Ovary (tissue), 9 donors: ENCODE results near the gene TPM1. TPM values are rescaled to one million over a fixed set of nuclear protein-coding genes. Genes with fewer than 3 reads are reported as not detected.

Source experiments
- DNase-seq, 5 donors: peaks; one replicate each; pipeline ENCODE4 v3.0.0-alpha.2; 2019 to 2020
- H3K27ac ChIP-seq, 2 donors: fragments of 200-600 bp; one replicate each; pipeline versions ENCODE4 v1.5.1 to v1.8.0; 2019 to 2022
- H3K27me3 ChIP-seq: fragments of 200-600 bp; one replicate; pipeline ENCODE4 v1.8.0; 2022
- H3K36me3 ChIP-seq: fragments of 200-600 bp; sonication (generic); one replicate; pipeline ENCODE4 v1.5.1; 2019
- H3K4me1 ChIP-seq: one replicate; pipeline ENCODE4 v1.8.1; 2013; ENCODE audit warnings: mild to moderate bottlenecking, moderate library complexity; ENCODE audit not compliant: insufficient read depth
- H3K4me3 ChIP-seq: fragments of 200-600 bp; sonication (generic); one replicate; pipeline ENCODE4 v1.5.1; 2017
- H3K9me3 ChIP-seq, 2 donors: fragments of 200-600 bp in 1 of 2; sonication (generic) in 1 of 2; one replicate each; pipeline versions ENCODE4 v1.5.1 to v1.8.1; 2013 to 2019; ENCODE audit warnings: mild to moderate bottlenecking in 1 of 2, moderate library complexity in 1 of 2
- EP300 ChIP-seq: sonication (generic); formaldehyde crosslinking; IDR thresholded peaks from one replicate; pipeline ENCODE4 v1.6.1; 2017; ENCODE audit warnings: antibody characterized with exemption
- POLR2A ChIP-seq: fragments of 450-650 bp; IDR thresholded peaks from one replicate; pipeline ENCODE4 v1.6.1; 2017; ENCODE audit warnings: antibody characterized with exemption, mild to moderate bottlenecking, moderate library complexity
- WGBS, 3 donors: extraction: QIAGEN DNeasy Blood & Tissue Kit in 1 of 3; methylation state at CpG; one replicate each; pipeline versions ENCODE4 v1.1.5 to v1.1.7; 2013 to 2017; 5-methylcytosine and 5-hydroxymethylcytosine counted together
- intact Hi-C, 4 donors: fragments of 100-400 bp; cut with DNase I; formaldehyde crosslinking; loops; one replicate each; pipeline versions ENCODE4 v1.11.0 to v1.15.1; 2022 to 2023
- polyA plus RNA-seq, 2 donors: library from polyadenylated mRNA; stranded (reverse); fragments of 200-250 nt in 1 of 2; fragments of 350-450 nt in 1 of 2; fragmentation: Illumina TruSeq in 1 of 2; extraction: RNeasy Lipid Tissue Mini Kit (QIAGEN cat#74804) in 1 of 2; gene quantifications; one replicate each; pipeline ENCODE4 v1.2.3, GENCODE V29; 2013 to 2014
- total RNA-seq, 7 donors: library from RNA; depleted of rRNA in 2 of 7; stranded (reverse); fragments of >200 nt in 2 of 7; fragmentation: NEBNext Ultra II Directional in 3 of 7; extraction: Animal tissue kit (Norgen Biotek cat#: 25700) in 3 of 7; gene quantifications; one replicate each; pipeline versions ENCODE4 v1.1.0 to v1.2.4, GENCODE V29; 2016 to 2023
- TF ChIP-seq, protein P1 (sequence below), 3 donors: fragments of 450-650 bp in 2 of 3; fragments of 200-600 bp in 1 of 3; IDR thresholded peaks; one replicate each; pipeline versions ENCODE4 v1.5.1 to v1.8.0; 2016 to 2022; ENCODE audit warnings: antibody characterized with exemption in 3 of 3, mild to moderate bottlenecking in 1 of 3
- donor health status: DM: no; HTN: no; CAD: no; lungs with moderate emphysema.
- donor health status: DM: no; HTN: no; CAD: no.
- donor health status: Bipolar disorder and iron deficiency.
- donor health status: DM: yes; HTN: yes; CAD: no.
- donor health status: DM: no; HTN: no; CAD: no.
- donor health status: DM: yes; HTN: yes; CAD: no.

Gene TPM1
- total and polyA plus RNA-seq, 9 donors: 204 to 695 (median 332) TPM

DNA sequence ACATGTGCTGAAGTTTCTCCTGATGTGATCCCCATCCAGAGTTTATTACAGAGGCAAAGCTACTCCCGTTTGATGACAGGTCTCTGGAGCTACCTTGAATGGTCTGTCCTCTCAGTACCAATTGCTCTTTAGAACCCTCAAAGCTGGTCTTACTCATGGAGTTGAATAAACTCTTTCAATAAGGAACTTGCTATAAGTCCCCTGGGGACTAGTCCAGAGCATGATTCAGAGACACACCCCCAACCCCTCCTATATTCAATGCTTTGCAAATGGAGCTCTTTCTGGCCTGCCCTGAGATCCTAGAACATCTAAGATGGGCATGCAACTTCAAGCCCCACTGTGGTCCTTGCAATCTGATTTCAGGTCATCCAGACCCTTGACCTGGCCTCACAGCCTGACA lies 23.9 kb upstream of the TPM1 start:
- DNase-seq: no peak
- TF ChIP-seq, protein P1, sequence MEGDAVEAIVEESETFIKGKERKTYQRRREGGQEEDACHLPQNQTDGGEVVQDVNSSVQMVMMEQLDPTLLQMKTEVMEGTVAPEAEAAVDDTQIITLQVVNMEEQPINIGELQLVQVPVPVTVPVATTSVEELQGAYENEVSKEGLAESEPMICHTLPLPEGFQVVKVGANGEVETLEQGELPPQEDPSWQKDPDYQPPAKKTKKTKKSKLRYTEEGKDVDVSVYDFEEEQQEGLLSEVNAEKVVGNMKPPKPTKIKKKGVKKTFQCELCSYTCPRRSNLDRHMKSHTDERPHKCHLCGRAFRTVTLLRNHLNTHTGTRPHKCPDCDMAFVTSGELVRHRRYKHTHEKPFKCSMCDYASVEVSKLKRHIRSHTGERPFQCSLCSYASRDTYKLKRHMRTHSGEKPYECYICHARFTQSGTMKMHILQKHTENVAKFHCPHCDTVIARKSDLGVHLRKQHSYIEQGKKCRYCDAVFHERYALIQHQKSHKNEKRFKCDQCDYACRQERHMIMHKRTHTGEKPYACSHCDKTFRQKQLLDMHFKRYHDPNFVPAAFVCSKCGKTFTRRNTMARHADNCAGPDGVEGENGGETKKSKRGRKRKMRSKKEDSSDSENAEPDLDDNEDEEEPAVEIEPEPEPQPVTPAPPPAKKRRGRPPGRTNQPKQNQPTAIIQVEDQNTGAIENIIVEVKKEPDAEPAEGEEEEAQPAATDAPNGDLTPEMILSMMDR (IDR thresholded peaks at IDR 0.05): no peak
- TF ChIP-seq POLR2A: no peak
- TF ChIP-seq EP300: no peak
- Histone ChIP-seq H3K27ac (no peak overlapping the region), H3K4me3 (no peak overlapping the region), H3K4me1 (peaks cover 2% of the 10 kb centered on the region), H3K9me3 (no peaks in the 10 kb centered on the region), H3K27me3 (no peaks in the 10 kb centered on the region), H3K36me3 (no peaks in the 10 kb centered on the region)
- 90 to 91% (median 90%) methylated on average over 1 of the region's 1 CpG for WGBS, 3 donors
- intact Hi-C loops: loop anchor here in 1 of 4 donors (10.0 kb wide), 1 partner anchor 714 kb away; no protein-coding TSS in a partner anchor

DNA sequence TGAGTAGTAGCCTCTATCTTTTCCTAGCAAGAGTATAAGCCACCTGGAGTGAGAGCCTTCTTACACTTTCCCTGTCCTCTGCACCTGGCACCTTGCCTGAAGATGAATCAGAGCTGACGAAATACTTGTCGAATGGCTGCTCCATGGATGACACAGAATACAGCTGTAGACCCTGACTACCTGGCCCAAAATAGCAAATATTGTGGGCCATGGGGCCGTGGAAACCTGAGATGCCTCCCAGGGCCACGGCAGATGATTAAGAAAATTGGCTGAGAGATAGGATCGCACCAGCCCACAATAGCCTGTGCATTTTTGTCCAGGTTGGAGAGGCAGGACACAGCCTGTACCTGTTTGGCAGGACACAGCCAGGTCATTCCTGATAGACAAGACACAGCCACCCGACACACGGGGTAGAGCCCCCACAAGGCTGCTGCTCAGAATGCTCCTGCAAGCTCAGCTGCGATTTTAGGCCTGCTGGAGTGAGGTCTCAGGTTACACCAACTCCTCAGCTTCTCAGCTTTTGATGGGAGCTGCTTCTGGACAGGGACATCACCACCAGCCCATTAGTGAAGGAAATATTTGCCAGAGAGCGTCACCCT lies 22.9 kb upstream of the TPM1 start:
- intact Hi-C loops: loop anchor here in 1 of 4 donors (10.0 kb wide), 1 partner anchor 715 kb away; no protein-coding TSS in a partner anchor
- TF ChIP-seq, protein P1 (IDR thresholded peaks at IDR 0.05): no peak
- TF ChIP-seq EP300 (no peak), POLR2A (no peak)

DNA sequence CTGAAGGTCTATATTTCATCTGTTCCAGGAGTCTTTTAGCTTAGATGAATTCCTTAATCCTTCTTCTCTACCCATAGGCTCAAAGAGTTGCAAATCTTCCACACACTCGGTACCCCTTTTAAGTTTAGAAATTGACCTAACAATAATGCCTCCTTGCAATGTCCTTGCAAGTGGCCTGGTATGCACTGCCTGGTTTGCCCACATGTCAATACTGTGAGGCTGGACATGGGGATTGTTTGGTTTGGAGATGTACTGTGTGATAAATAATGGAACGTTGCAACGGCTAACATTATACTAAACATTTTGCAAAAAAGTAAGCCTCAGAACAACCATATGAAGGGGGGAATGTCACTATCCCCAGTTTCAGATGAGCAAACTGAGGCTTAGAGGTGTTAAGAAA lies 22.4 kb upstream of the TPM1 start:
- Histone ChIP-seq H3K27ac (no peak overlapping the region), H3K36me3 (no peaks in the 10 kb centered on the region), H3K4me1 (peaks cover 5% of the 10 kb centered on the region), H3K4me3 (no peak overlapping the region), H3K9me3 (no peaks in the 10 kb centered on the region), H3K27me3 (no peaks in the 10 kb centered on the region)
- intact Hi-C loops: no loop called here
- DNase-seq: no peak
- WGBS, 3 donors: 62 to 83% (median 70%) methylated on average over 3 of the region's 3 CpGs
- TF ChIP-seq EP300 (no peak), POLR2A (no peak)
- TF ChIP-seq, protein P1 (IDR thresholded peaks at IDR 0.05): no peak

More for the DNA sequence above, 22.9 kb upstream of the TPM1 start:
- WGBS, 3 donors: 54 to 70% (median 67%) methylated on average over 9 of the region's 9 CpGs
- Histone ChIP-seq H3K27ac (no peak overlapping the region), H3K4me3 (no peak overlapping the region), H3K36me3 (no peaks in the 10 kb centered on the region), H3K27me3 (no peaks in the 10 kb centered on the region), H3K4me1 (peaks cover 5% of the 10 kb centered on the region), H3K9me3 (no peaks in the 10 kb centered on the region)
- DNase-seq: peak in 1 of 5 donors; percentile 40

DNA sequence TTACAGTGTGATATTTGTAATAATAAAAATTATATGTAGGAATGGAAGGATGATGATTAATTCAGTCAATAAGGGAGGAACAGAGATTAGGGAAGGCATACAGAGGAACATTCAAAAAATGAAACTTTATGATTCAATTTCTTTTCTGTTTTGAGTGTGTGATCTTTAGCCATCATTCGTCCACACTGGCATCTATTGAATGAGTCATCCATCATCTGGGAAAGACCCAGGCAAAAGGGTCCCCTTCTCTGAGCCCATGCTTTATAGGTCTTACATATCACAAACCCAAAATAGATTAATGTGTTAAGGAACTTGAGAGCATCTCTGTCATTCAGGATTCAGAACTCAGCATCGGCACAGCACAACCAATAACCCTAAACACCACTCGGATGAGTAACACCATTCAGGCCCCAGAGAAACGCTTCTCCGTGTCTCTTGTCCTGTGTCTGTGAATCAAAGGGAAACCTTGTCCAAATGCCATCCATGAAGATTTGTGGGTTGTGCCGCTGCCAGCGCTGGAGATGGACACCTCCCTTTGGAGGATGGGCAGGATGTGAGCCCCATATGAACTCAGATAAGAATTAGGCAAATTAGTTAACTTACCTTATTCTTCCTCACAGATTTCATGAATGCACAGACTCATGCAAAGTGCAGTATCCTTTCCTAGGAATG lies 21.7 kb upstream of the TPM1 start:
- TF ChIP-seq, protein P1 (IDR thresholded peaks at IDR 0.05): no peak
- TF ChIP-seq EP300 (no peak), POLR2A (no peak)
- intact Hi-C loops: no loop called here
- Histone ChIP-seq H3K27ac (no peak overlapping the region), H3K9me3 (no peaks in the 10 kb centered on the region), H3K4me3 (no peak overlapping the region), H3K4me1 (peaks cover 5% of the 10 kb centered on the region), H3K27me3 (no peaks in the 10 kb centered on the region), H3K36me3 (no peaks in the 10 kb centered on the region)
- 60 to 85% (median 73%) methylated on average over 7 of the region's 7 CpGs for WGBS, 3 donors
- no peak for DNase-seq
